Neuron (in vitro differentiated cells): ENCODE measurements around the gene AOPEP.

ENCODE experiments used
- H2AFZ ChIP-seq: one replicate; pipeline ENCODE4 v1.6.1; 2013; ENCODE audit warnings: low read depth, mild to moderate bottlenecking, inconsistent platforms, low read length, moderate library complexity
- H3K27me3 ChIP-seq: one replicate; pipeline ENCODE4 v1.6.1; 2013; ENCODE audit warnings: low read length; ENCODE audit not compliant: insufficient read depth
- H3K36me3 ChIP-seq: one replicate; pipeline ENCODE4 v1.6.1; 2013; ENCODE audit warnings: low read length; ENCODE audit not compliant: insufficient read depth
- H3K4me1 ChIP-seq: one replicate; pipeline ENCODE4 v1.6.1; 2013; ENCODE audit warnings: low read length; ENCODE audit not compliant: insufficient read depth
- H3K4me3 ChIP-seq: 2 replicates; pipeline ENCODE4 v1.5.1; 2013; ENCODE audit warnings: mild to moderate bottlenecking, low read length, moderate library complexity
- H3K9me3 ChIP-seq: one replicate; pipeline ENCODE4 v1.6.1; 2013; ENCODE audit warnings: low read length

AOPEP gene

DNA sequence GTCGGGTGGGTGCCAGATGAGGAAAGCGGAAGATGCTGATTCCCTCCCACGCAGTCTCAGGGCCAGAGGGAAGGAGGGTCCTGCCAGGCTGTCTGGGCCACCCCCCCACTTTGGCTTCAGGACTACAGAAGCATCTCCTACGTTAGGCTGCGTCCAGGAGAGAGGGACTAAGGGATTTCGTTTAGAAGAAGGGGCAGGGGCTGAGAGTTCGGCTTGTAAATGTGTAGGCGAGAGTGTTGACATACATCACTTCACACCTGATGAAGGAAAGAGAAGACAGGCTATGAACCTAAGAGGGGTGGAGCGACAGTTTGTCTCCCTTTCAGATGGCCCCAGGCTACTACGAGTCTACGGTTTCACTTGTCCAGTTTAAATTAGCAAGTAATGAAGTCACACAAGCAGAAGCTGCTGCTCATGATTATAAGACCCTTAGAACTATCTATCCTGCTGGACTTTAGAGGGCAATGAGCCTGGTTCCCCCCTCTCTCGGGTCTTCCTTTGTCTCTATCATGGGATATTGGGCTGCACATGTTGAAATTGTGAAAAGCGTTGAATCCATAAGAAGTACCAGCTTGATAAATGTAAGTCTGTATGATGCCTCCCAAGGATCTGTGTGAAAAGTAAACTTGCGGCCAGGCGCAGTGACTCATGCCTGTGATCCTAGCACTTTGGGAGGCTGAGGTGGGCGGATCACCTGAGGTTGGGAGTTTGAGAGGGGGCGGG lies 193.0 kb downstream of the AOPEP start:
- Histone ChIP-seq H3K27me3 (no peaks in the 10 kb centered on the region), H3K9me3 (peaks cover 2% of the 10 kb centered on the region), H3K4me3 (no peak overlapping the region), H3K36me3 (no peaks in the 10 kb centered on the region), H3K4me1 (peaks cover 34% of the 10 kb centered on the region), H2AFZ (no peak overlapping the region)

DNA sequence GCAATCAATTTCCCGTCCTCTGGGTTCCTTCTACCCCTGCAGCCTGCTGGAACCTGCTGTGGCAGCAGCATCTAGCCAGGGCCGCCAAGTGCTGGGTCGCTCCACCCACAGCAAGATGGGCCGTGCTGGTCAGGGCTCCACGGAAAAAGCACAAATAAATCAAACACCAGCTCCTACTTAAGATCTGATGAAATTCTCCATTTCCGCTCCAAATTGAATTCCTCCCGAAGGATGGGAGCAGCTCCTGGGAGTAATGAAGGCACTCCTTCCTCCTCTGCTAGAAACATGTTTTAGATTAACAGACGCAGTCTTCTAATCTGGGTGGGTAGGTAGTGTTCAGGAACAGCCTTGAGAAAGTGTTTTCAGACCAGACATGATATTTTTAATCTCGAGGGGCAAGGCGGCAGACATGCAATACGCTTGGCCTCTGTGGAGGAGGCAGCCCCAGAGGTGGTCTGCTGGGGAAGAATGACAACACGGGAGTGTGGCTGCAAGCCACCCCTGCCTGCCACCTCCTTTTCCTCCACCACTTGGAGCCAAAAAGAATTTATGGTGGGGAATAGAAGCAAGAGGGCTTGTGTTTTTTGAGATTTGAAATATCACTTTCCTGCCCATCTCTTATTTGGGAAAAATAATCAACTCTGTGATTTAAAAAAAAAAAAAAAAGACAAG lies 194.1 kb downstream of the AOPEP start:
- H3K4me3 ChIP-seq, result no peak overlapping the region
- H2AFZ ChIP-seq, result no peak overlapping the region
- no peaks in the 10 kb centered on the region for H3K9me3 ChIP-seq
- peaks cover 34% of the 10 kb centered on the region for H3K4me1 ChIP-seq
- no peaks in the 10 kb centered on the region for H3K27me3 ChIP-seq
- H3K36me3 ChIP-seq, result no peaks in the 10 kb centered on the region

DNA sequence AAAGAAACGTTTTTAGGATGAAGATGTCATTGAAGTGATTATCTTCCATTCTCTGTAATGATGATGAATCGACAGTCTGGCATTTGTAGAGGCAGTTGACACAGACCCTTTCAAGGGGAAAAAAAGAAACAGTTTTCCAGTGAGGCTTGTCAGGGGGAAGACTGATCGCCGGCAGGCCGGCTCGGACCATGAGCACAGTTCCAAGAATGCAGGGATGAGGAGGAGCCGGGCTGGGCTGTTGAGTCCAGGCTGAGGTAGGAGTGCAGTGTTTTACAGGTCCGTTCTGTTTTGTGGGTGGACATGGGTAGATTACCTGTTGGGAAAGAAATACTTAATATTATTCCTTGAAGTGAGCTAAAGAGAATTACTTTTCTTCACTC lies 194.6 kb downstream of the AOPEP start:
- no peaks in the 10 kb centered on the region for H3K27me3 ChIP-seq
- H2AFZ ChIP-seq, result no peak overlapping the region
- peaks cover 3% of the 10 kb centered on the region for H3K36me3 ChIP-seq
- H3K9me3 ChIP-seq, result no peaks in the 10 kb centered on the region
- H3K4me1 ChIP-seq, result peaks cover 34% of the 10 kb centered on the region
- no peak overlapping the region for H3K4me3 ChIP-seq

DNA sequence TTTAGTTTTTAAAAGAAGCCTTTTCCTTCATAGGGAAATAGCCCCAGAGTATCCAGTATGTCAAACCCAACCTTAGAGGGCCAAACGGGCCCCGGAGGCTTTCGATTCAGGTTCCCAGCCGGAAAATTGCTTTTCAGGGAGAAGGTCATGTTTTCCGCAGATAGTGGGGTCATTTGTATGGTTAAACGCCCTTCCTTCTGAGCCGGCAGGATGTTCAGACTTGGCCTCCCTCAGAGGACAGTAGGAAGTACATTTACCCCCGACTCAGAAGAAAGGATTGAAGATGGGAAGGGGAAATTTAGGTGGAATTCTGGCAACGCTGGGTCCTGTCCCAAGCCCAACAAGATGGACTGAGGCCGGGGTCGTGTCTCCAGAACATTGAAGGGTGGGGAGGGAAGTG lies 195.2 kb downstream of the AOPEP start:
- H3K36me3 ChIP-seq, result peaks cover 6% of the 10 kb centered on the region
- H3K4me3 ChIP-seq, result no peak overlapping the region
- peaks cover 34% of the 10 kb centered on the region for H3K4me1 ChIP-seq
- no peak overlapping the region for H2AFZ ChIP-seq
- H3K9me3 ChIP-seq, result no peaks in the 10 kb centered on the region
- no peaks in the 10 kb centered on the region for H3K27me3 ChIP-seq

DNA sequence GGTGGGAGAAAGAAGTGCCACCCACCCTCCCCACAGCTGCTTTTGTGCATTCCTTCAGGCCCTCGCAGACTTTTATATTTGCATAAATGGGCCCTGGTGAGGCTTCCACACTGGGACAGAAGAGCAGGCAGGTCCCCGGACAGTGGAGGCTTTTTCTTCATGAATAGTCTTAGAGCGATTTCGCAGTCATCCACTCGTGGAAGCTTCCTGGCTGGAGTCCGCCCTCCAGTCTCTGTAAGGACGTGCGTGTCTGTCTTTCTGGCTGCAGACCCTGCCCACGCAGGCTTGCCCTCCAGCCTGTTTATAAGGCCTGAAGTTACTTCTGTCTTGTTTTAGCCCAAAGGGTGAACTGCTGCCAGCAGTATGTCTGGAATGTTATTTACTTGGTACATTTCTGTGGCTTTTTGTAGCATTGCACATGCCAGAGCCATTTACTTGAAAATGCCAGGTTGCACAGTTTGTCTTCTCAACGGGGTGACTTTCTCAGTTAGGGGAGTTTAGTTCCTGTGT lies 195.7 kb downstream of the AOPEP start:
- Histone ChIP-seq H3K36me3 (peaks cover 6% of the 10 kb centered on the region), H3K4me1 (peaks cover 34% of the 10 kb centered on the region), H3K9me3 (no peaks in the 10 kb centered on the region), H3K4me3 (no peak overlapping the region), H2AFZ (no peak overlapping the region), H3K27me3 (no peaks in the 10 kb centered on the region)

DNA sequence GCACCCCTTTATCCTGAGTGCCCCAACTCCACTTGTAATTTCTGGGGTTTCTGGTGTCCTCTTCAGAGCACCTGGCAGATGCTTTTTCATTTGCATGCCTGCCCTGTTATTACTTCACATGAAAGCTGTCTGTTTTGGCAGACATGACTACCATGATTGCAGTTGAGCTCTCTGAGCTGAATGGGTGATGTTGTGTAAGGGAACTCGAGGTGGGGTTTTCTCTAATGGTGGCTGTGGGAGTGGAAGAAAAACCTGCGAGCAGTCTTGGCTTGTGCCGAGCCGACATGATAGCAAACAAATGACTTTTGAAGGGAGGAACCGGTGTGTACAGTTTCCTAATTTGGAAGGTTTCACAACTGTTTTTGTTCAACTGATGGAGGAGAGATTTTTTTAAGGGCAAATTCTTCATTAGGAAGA lies 196.2 kb downstream of the AOPEP start:
- H3K27me3 ChIP-seq, result no peaks in the 10 kb centered on the region
- H2AFZ ChIP-seq, result no peak overlapping the region
- no peak overlapping the region for H3K4me3 ChIP-seq
- peaks cover 34% of the 10 kb centered on the region for H3K4me1 ChIP-seq
- H3K36me3 ChIP-seq, result peaks cover 6% of the 10 kb centered on the region
- H3K9me3 ChIP-seq, result no peaks in the 10 kb centered on the region

DNA sequence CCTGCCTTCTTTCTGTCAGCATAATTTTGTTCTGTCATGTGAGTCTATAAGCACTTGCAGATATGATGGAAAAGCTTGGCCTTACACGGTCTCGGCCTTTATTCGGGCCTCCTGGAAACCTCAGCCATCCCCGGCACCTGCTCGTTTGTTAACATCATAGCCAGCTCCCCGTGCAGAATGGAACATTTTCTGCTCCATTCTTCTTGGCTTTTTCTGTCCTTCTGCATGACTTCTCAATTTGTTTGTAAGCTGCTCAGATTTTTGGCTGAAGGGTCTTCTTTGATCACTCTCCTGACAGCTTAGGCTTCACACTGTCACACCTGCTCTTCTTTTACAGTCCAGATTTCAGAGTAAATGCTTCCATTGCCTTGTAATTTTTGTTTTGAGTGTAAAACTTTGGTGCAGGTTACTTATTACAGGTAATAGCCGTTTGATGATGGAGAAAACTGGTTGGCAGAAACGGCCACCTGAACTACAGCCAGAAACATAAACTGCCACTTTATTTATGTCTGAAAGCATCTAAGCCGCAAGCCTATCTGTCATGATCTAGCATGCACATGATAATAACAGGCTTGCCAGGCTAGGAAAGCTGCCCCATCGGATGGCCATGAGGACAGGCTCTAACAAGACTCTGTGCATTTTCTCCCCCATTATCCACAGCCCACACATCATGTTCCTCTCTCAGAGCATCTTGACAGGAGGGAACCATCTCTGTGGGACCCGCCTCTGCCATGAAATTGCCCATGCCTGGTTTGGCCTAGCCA lies 197.0 kb downstream of the AOPEP start:
- Histone ChIP-seq H3K36me3 (peaks cover 6% of the 10 kb centered on the region), H3K4me1 (peaks cover 34% of the 10 kb centered on the region), H3K9me3 (no peaks in the 10 kb centered on the region), H3K27me3 (no peaks in the 10 kb centered on the region), H3K4me3 (no peak overlapping the region), H2AFZ (no peak overlapping the region)

DNA sequence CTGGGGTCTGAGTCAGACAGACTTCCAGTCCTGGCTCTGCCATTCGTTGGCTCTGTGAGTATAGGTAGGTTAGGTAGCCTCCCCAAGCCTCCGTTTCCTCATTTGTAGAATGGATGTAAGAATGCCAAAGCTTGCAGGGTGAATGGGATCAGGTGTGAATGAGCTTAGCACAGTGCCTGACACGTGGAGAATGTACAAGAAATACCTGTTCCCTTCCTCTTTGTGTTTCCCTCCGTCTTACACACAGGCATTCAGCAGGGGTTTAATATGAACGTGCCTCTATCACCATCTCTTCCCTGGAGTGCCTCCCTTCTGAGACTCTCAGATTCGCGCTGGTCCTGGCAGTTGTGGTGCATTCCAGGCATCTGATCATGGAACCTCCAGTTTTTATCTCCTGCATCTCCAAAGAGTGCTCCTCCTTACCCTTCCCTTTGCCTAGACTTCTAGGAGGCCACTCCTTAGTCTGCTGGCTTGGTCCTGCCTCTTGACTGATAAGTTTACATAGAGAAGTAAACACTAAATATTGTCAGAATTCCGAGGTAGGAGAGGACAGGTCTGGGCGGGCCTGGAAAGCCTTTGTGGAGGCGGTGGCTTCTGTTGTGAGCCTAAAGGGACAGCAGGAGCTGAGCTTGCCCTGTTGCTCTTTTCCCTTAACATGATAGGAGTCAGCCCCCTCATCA lies 199.4 kb downstream of the AOPEP start:
- Histone ChIP-seq H2AFZ (no peak overlapping the region), H3K36me3 (peaks cover 6% of the 10 kb centered on the region), H3K4me1 (peaks cover 29% of the 10 kb centered on the region), H3K9me3 (no peaks in the 10 kb centered on the region), H3K27me3 (no peaks in the 10 kb centered on the region), H3K4me3 (no peak overlapping the region)

DNA sequence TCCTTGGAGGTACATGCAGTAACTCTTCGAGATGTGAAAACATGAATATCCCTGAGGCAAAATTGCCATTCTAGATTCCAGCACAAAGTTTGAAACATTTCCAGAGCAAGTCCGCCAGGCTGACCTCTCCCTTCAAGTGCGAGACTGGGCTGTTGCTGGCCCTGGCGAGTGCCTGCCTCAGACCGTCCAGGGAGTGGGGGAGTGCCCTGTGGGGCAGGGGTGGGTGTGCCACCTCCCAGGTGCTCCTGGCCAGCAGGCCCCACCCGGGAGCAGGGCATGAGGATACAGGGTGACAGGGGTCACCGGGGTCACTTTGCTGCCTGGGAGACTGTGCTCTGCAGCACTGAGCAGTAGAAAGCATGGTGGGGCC lies 199.9 kb downstream of the AOPEP start:
- no peak overlapping the region for H2AFZ ChIP-seq
- H3K27me3 ChIP-seq, result no peaks in the 10 kb centered on the region
- H3K36me3 ChIP-seq, result peaks cover 6% of the 10 kb centered on the region
- no peak overlapping the region for H3K4me3 ChIP-seq
- H3K4me1 ChIP-seq, result peaks cover 24% of the 10 kb centered on the region
- H3K9me3 ChIP-seq, result no peaks in the 10 kb centered on the region

DNA sequence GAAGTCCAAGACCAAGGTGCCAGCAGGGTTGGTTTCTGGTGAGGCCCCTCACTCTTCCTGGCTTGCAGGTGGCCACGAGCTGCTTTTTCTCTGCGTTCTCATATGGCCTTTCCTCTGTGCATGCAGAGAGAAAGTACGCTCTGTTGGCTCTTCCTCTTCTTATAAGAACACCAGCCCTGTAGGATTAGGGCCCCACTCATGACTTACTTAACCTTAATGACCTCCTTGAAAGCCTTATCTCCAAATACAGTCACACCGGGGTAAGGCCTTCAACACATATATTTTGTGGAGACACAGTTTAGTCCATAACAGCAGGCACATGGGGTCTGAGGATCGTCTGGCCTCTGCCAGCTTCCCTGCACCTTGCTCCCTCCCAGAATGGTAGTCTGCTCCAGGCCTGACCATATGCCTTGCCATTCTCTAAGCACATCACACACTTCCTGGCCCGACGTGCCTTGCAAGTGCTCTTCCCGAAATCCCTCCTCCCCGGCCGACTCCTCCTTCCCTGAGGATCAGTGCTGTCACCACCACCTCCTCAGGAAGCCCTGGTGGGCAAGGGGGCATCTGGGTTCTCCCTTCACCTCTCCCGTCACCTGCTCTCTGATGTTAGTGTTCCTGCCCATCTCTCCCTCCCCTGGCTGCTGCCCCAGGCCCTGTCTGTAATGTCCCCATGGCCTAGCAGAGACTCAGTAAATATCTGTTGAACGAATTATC lies 200.7 kb downstream of the AOPEP start:
- H3K27me3 ChIP-seq, result no peaks in the 10 kb centered on the region
- peaks cover 17% of the 10 kb centered on the region for H3K4me1 ChIP-seq
- no peaks in the 10 kb centered on the region for H3K9me3 ChIP-seq
- H3K36me3 ChIP-seq, result peaks cover 6% of the 10 kb centered on the region
- H3K4me3 ChIP-seq, result no peak overlapping the region
- H2AFZ ChIP-seq, result no peak overlapping the region

DNA sequence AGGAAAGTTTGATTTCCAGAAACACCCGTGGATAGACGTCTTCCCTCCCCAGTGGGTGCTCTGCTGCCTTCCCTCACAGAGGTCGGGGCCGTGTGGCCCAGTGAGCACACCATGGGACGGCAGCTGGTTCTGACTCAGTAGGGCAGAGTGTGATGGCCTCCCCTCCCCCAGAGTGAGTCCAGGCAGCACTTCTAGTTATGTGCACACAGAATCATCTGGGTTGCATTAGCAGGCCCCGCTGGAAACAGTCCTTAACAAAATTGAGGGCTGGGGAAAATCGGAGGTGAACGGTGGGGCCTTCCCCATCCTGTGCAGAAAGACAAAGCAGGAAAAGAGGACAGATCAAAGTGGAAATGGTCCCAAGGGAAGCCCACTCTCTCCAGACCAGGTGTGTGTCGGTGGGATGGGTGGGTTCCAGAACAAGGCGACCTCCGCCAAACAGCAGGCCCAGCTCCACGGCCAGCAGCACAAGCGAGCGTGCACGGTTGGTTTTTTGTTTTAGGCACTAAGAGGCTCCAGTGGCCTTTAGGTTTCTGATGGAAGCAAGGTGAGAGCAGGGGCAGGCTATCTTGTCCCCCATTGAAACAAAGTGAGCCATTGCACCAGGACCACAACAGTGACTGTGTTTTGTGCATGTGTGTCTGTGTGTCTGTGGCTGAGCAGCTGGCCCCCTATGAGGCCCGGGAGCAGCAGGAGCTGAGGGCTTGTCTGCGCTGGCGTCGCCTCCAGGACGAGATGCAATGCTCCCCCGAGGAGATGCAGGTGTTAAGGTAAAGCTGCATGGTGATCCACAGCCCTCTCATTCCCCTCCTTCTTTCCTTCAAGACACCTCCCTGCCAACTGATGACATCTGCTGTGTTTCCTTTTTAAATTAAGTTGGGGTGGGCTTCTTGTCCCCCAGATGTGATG lies 201.5 kb downstream of the AOPEP start:
- Histone ChIP-seq H3K4me1 (peaks cover 9% of the 10 kb centered on the region), H3K9me3 (no peaks in the 10 kb centered on the region), H3K4me3 (no peak overlapping the region), H2AFZ (no peak overlapping the region), H3K36me3 (peaks cover 6% of the 10 kb centered on the region), H3K27me3 (no peaks in the 10 kb centered on the region)
